ENCODE data around the gene TRAP1. TPM values are rescaled to one million over a fixed set of nuclear protein-coding genes. Genes with fewer than 3 reads are reported as not detected.

Gene TRAP1
- total and polyA plus RNA-seq, 8 donors, result 39.5 to 460 (median 88.7) TPM

DNA sequence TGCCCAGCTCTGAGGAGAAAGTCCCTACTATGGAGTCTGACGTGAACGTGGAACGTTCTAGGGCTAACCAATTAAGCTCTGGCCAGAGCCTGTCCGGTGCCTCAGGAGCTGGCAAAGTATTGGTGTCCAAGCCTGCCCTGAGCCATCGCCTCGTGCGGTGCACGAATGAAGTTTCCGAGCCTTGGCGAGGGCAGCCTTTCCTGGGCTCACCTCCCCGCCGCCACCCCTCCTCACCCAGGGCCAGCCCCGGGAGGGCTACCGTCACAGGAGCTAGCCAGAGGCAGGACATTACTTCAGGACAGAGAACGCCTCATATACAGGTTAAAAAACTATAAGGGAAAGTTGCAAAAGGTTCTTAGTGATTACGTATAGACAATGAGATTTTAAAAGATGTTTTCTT, 23.6 kb upstream of the TRAP1 start:
- intact Hi-C loops (cut with DNase I; ENCODE audit: low total_unique reads), result no loop called here
- Histone ChIP-seq H3K4me3 (no peak overlapping the region), H3K4me1 (peaks cover 0 to 14% (median 8%) of the 10 kb centered on the region in 4 donors), H3K36me3 (peaks cover 91 to 100% (median 100%) of the 10 kb centered on the region in 4 donors), H3K27ac (no peak overlapping the region), H3K27me3 (no peaks in the 10 kb centered on the region), H3K9me3 (no peaks in the 10 kb centered on the region)
- 92 to 95% (median 93%) methylated on average over 16 of the region's 16 CpGs for WGBS, 5 donors
- no peak for DNase-seq
- TF ChIP-seq POLR2AphosphoS5 (IDR thresholded peaks at IDR 0.05), result no peak
- TF ChIP-seq POLR2A (IDR thresholded peaks at IDR 0.05), result no peak
- TF ChIP-seq EP300 (IDR thresholded peaks at IDR 0.05), result no peak
- TF ChIP-seq, protein P1, sequence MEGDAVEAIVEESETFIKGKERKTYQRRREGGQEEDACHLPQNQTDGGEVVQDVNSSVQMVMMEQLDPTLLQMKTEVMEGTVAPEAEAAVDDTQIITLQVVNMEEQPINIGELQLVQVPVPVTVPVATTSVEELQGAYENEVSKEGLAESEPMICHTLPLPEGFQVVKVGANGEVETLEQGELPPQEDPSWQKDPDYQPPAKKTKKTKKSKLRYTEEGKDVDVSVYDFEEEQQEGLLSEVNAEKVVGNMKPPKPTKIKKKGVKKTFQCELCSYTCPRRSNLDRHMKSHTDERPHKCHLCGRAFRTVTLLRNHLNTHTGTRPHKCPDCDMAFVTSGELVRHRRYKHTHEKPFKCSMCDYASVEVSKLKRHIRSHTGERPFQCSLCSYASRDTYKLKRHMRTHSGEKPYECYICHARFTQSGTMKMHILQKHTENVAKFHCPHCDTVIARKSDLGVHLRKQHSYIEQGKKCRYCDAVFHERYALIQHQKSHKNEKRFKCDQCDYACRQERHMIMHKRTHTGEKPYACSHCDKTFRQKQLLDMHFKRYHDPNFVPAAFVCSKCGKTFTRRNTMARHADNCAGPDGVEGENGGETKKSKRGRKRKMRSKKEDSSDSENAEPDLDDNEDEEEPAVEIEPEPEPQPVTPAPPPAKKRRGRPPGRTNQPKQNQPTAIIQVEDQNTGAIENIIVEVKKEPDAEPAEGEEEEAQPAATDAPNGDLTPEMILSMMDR (IDR thresholded peaks at IDR 0.05), result no peak

DNA sequence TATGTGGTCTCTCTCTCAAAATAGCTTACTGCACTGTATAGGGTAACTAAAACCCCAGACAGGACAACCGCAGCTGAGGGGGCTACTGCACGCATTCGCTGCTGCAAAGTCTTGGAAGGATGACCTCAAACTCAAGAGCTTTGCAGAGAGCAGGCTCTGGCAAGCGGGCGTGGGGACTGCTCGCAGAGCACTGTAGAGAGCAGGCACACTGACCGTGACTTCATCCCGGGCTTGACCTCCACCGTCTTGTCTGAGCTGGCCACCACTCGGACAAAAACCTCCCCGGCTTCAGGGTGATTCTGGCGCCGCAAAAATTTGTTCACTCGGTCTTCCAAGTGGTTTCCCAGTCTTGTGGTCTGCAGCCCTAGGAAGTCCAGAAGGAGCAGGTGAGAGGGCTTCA, 22.9 kb upstream of the TRAP1 start:
- Histone ChIP-seq H3K27me3 (no peaks in the 10 kb centered on the region), H3K9me3 (no peaks in the 10 kb centered on the region), H3K4me3 (no peak overlapping the region), H3K27ac (no peak overlapping the region), H3K4me1 (peaks cover 0 to 11% (median 4%) of the 10 kb centered on the region in 4 donors), H3K36me3 (peaks cover 96 to 100% (median 100%) of the 10 kb centered on the region in 4 donors)
- intact Hi-C loops (cut with DNase I; ENCODE audit: low total_unique reads), result no loop called here
- 94 to 97% (median 94%) methylated on average over 13 to 14 of the region's 14 CpGs for WGBS, 5 donors
- no peak for TF ChIP-seq POLR2AphosphoS5 (IDR thresholded peaks at IDR 0.05)
- no peak for TF ChIP-seq POLR2A (IDR thresholded peaks at IDR 0.05)
- TF ChIP-seq EP300 (IDR thresholded peaks at IDR 0.05), result no peak
- TF ChIP-seq, protein P1 (IDR thresholded peaks at IDR 0.05), result no peak
- no peak for DNase-seq

DNA sequence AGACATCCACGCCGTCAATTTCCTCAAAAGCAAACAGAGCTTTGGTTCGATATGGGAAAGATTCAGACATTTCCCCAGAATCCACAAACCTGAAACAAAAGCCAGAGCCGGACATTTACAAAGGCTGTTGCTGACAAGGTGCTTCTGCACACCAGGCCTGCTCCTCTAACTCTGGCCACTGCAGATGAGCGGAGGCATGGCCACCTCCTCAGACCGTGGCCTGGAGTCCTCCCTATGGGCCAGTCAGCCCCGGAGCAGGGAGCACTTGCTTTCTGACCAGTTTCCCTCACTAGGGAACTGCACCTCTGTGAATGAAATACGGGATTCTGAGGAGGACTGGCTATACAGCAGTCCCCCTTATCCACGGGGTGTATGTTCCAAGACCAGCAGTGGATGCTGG, 22.3 kb upstream of the TRAP1 start:
- 83 to 91% (median 89%) methylated on average over 9 of the region's 9 CpGs for WGBS, 5 donors
- Histone ChIP-seq H3K36me3 (peaks cover 96 to 100% (median 100%) of the 10 kb centered on the region in 4 donors), H3K4me3 (no peak overlapping the region), H3K27me3 (no peaks in the 10 kb centered on the region), H3K9me3 (no peaks in the 10 kb centered on the region), H3K27ac (no peak overlapping the region), H3K4me1 (peaks cover 0 to 11% (median 3%) of the 10 kb centered on the region in 4 donors)
- intact Hi-C loops (cut with DNase I; ENCODE audit: low total_unique reads), result no loop called here
- no peak for DNase-seq
- TF ChIP-seq EP300 (IDR thresholded peaks at IDR 0.05) (no peak), POLR2AphosphoS5 (IDR thresholded peaks at IDR 0.05) (no peak), POLR2A (IDR thresholded peaks at IDR 0.05) (no peak)
- TF ChIP-seq, protein P1 (IDR thresholded peaks at IDR 0.05), result no peak

DNA sequence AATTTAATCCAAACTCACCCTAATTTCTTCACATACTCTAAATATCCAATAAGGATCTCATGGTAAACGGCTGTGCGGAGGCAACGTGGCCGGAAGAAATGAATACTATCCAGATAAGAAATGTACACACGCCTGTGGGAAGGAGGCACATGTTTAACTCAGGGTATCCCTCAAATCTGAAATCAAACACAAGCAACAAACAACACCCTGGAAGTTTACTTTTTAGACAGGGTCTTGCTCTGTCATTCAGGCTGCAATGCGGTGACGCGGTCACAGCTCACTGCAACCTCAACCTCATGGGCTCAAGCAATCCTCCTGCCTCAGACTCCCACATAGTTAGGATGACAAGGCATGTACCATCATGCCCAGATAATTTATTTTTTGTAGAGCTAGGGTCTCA, 21.2 kb upstream of the TRAP1 start:
- DNase-seq, result peak in 1 of 2 donors; percentile 74
- Histone ChIP-seq H3K9me3 (no peaks in the 10 kb centered on the region), H3K27ac (peak overlapping the region in 1 of 5 donors; percentile 21), H3K36me3 (peaks cover 94 to 100% (median 100%) of the 10 kb centered on the region in 4 donors), H3K4me3 (no peak overlapping the region), H3K27me3 (no peaks in the 10 kb centered on the region), H3K4me1 (peaks cover 0 to 11% (median 3%) of the 10 kb centered on the region in 4 donors)
- TF ChIP-seq POLR2A (IDR thresholded peaks at IDR 0.05) (no peak), POLR2AphosphoS5 (IDR thresholded peaks at IDR 0.05) (peak in 1 of 3 donors; percentile 55)
- TF ChIP-seq, protein P1 (IDR thresholded peaks at IDR 0.05), result no peak
- 26 to 57% (median 48%) methylated on average over 8 of the region's 8 CpGs for WGBS, 5 donors
- intact Hi-C loops (cut with DNase I; ENCODE audit: low total_unique reads), result no loop called here

All from stomach (tissue), 9 donors.